HG03097 (cell line): ENCODE measurements around the gene GAST.

Experiments
- ATAC-seq: cut with Tn5 transposase; IDR thresholded peaks from one replicate; pipeline ENCODE4 v1.9.1; 2021; ENCODE audit not compliant: unreplicated experiment, low FRiP score

Gene GAST

DNA sequence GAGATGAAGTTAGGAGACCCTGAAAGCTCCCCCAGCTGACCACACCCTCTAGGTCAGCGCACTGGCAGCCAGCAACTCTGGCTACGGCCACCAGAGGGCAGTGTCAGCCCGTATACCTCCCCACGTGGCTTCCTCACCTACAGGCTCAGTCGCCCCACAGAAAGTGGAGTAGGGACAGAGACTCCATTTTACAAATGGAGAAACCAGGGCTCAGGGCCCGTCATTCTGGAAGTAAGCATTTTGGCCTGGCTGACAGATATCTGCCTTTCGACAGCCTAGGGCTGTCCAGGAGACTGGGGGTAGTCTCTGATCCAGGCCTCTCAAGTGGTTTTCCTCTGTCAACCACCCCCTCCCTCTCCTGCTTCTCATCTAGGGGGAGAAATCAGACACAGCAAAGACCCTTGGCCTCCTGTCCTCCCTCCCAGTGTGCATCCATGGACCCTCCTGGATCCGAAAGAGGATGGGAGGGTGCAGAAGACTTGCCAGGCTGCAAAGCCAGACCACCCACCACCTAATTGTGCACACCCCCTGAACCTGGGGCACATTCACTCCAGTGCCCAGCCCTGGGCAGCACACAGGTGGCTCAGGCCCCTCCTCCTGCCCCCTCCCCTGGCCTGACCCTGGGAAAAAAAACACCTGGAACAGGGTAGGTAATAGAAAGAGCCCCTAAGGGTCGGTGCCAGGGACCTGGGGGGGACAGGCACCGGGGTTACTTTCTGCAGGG lies 26.1 kb downstream of the GAST start:
- peak; percentile 59 for ATAC-seq

DNA sequence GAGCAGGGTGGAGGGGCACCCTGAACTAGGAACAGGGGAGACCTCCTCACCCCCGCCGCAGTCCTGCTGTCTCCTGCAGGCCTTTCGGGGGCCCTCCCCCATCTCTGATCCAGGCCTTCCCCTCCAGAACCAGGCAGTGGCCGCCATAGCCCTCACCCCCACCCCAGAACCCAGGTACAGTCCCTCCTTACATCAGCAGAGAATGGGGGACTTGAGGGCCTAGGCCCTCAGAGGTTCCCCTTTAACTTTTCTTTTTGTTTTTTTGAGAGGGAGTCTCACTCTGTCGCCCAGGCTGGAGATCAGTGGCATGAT lies 26.6 kb downstream of the GAST start:
- no peak for ATAC-seq

- no peak for ATAC-seq
These were observed 27.7 kb downstream of the GAST start for GRCh38 chr17:41739661-41740352.

GRCh38 chr17:41740506-41740905 lies 28.4 kb downstream of the GAST start:
- no peak for ATAC-seq

DNA sequence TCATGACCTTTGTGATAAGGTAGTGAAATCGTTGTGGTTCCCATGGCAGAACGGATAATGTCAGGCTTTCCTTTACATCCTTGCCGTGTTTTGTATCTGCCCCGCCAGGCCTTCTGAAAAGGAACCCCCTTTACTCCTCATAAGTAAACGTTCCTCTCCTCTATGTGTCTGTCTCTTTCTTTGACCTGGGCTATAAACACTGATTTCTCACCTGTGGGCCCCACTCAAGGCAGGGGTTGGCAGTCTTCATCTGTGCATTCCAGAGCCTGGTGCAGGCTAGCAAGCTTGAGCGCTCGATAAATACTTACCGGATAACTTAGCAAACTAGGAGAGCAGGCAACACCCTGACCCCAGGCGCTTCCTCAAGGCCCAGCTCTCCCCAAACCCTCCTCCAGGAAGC lies 29.6 kb downstream of the GAST start:
- no peak for ATAC-seq

GRCh38 chr17:41748275-41748674 lies 36.1 kb downstream of the GAST start:
- no peak for ATAC-seq

- ATAC-seq = no peak
These were observed 38.7 kb downstream of the GAST start for GRCh38 chr17:41750862-41751261.

DNA sequence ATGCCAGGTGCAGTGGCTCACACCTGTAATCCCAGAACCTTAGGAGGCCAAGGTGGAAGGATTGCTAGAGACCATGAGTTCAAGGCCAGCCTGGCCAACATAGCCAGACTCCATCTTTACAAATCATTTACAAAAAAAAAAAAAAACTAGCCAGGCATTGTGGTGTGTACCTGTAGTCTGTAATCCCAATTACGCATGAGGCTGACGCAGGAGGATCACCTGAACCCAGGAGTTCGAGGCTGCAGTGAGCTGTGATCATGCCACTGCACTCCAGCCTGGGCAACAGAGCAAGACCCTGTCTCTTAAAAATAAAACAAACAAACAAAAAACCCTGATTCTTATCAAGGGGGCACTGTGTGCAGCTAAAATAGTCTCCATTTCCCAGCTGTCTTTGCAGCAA lies 39.2 kb downstream of the GAST start:
- ATAC-seq = no peak

DNA sequence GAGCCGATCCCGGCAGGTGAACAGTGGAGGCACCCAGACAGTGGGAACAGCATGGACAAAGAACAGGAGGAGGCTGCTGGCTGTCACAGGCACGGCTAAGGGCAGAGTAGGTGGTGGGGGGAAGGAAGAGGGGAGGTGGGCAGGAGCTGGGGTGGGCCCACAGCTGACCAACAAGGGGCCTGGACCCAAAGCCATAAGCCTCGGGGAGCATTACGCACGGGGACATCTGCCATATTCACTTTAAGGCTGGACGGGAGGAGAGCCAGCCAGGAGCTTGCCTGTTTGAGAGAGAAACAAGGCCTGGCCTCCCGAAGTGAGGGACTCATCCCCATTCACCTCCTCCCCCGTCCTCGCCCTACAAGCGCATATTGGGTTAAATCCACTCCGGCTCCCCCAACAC lies 41.9 kb downstream of the GAST start:
- no peak for ATAC-seq

DNA sequence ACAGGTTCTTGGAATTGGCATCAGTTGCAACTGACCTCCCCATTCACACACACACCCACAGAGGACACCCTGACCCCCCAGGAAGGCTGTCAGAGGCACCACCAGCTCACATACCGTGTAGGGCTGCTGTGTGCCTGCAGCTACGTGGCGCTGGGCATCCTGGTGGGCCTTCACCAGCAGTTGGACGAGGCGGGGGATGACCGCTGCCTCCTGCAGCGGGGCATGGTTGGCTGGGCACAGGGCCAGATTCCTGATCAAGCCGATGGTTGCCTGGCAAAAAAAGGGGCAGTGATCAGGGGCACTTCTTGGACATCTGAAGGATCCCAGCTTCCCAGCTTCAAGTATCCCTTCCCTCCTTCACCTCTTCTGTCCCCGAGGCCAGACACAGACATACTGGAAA lies 46.5 kb downstream of the GAST start:
- ATAC-seq = no peak

- ATAC-seq = no peak
These were observed 48.7 kb downstream of the GAST start for GRCh38 chr17:41760878-41761277.

GRCh38 chr17:41762391-41762790 lies 50.3 kb downstream of the GAST start:
- ATAC-seq = no peak

DNA sequence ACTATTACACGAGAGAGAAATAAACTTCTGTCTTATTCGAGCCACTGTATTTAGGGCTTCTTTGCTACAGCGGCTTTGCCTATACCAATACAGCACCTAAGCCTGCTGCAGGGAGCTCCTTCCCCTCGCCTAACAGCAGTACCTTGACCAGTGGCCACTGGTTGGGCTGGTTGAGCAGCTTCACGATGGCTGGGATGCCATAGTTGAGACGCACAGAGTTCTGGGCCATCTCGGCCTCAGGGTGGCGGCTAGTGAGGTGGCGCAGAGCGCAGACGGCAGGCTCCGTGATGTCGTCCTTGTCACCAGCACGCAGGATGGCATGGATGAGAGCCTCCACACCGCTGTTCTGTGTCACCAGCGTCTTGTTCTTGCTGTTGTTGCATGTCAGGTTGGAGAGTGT lies 50.7 kb downstream of the GAST start:
- no peak for ATAC-seq

DNA sequence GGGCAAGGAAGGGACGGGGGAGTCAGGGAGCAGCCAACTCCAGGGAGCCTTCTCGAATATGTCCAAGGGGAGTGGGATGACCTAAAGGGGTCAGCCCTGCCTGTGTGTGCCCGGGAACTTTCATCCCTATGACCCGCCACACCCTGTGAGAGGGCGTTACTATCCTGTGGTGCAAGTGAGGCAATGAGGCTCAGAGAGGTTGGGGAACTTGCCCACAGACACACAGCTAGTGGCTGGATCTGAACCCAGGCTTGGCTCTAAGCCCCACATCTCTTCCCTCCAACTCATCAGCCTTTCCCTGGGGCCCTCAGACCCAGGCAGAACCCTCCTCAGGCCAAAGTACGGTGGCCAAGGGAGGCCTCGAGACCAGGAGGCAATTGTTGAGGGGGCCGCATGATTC lies 51.2 kb downstream of the GAST start:
- ATAC-seq = no peak
